Uterus (tissue), 4 donors: ENCODE measurements around the gene COMMD4. TPM values are rescaled to one million over a fixed set of nuclear protein-coding genes. Genes with fewer than 3 reads are reported as not detected.
"Not testable (repeated sequence)": the region's sequence is repeated elsewhere in the genome, so short reads cannot be mapped to it uniquely, and the experiment has no call there.

Experiments used
- DNase-seq, 2 donors: peaks; one replicate each; pipeline ENCODE4 v3.0.0-alpha.2; 2019 to 2020
- H3K27ac ChIP-seq, 2 donors: fragments of 200-600 bp; sonication (generic); 1 replicate in 1 of 2; 2 replicates in 1 of 2; pipeline ENCODE4 v1.5.1; 2016 to 2018
- H3K27me3 ChIP-seq, 2 donors: fragments of 200-600 bp; sonication (generic); one replicate each; pipeline ENCODE4 v1.5.1; 2018 to 2019; ENCODE audit warnings: control low read depth in 1 of 2
- H3K36me3 ChIP-seq, 2 donors: fragments of 200-600 bp; sonication (generic); one replicate each; pipeline ENCODE4 v1.5.1; 2019; ENCODE audit warnings: control low read depth in 1 of 2
- H3K4me1 ChIP-seq, 2 donors: fragments of 200-600 bp; sonication (generic); one replicate each; pipeline ENCODE4 v1.5.1; 2018 to 2019; ENCODE audit warnings: control low read depth in 1 of 2
- H3K4me3 ChIP-seq, 2 donors: fragments of 200-600 bp; sonication (generic); 1 replicate in 1 of 2; 2 replicates in 1 of 2; pipeline ENCODE4 v1.5.1; 2018 to 2019; ENCODE audit warnings: mild to moderate bottlenecking in 1 of 2
- H3K9me3 ChIP-seq, 2 donors: fragments of 200-600 bp; sonication (generic); one replicate each; pipeline ENCODE4 v1.5.1; 2019; ENCODE audit warnings: control low read depth in 1 of 2
- CTCF ChIP-seq, 4 experiments: fragments of 200-600 bp in 2 of 4; fragments of 450-650 bp in 2 of 4; sonication (generic) in 2 of 4; IDR thresholded peaks; one replicate each; pipeline ENCODE4 v1.5.1; 2016 to 2019; ENCODE audit warnings: antibody characterized with exemption in 4 of 4, mild to moderate bottlenecking in 2 of 4, moderate library complexity in 1 of 4
- POLR2A ChIP-seq, 2 donors: fragments of 450-650 bp; IDR thresholded peaks; one replicate each; pipeline ENCODE4 v1.6.1; 2016; ENCODE audit warnings: antibody characterized with exemption in 2 of 2, mild to moderate bottlenecking in 1 of 2, moderate library complexity in 1 of 2
- intact Hi-C: fragments of 100-400 bp; cut with DNase I; formaldehyde crosslinking; loops from one replicate; pipeline ENCODE4 v1.15.1; 2023; ENCODE audit warnings: low total_unique reads
- total RNA-seq, 4 donors: library from RNA; depleted of rRNA in 3 of 4; stranded (reverse); fragments of >200 nt in 3 of 4; gene quantifications; one replicate each; pipeline versions ENCODE4 v1.1.0 to v1.2.4, GENCODE V29; 2014 to 2023
- donor health status: DM: yes; HTN: yes; CAD: no.

Gene COMMD4
- total RNA-seq: 10 to 100 TPM; 29.9 to 53.0 (median 37.9) TPM

GRCh38 chr15:75335705-75336355 lies at the start of gene COMMD4:
Gene COMMD4 (plus strand): TSS chr15:75336063. CDS start chr15:75336090, 27 bp downstream.
- Histone ChIP-seq H3K27ac (peak within 1 kb of the TSS; percentile 54 to 75), H3K4me1 (no peaks in the 10 kb centered on the region), H3K9me3 (no peaks in the 10 kb centered on the region), H3K27me3 (no peaks in the 10 kb centered on the region), H3K4me3 (peak within 1 kb of the TSS; percentile 56 to 60), H3K36me3 (no peaks in the 10 kb centered on the region)
- peak; percentile 95 to 98 for DNase-seq
- intact Hi-C loops: no loop called here
- TF ChIP-seq POLR2A (IDR thresholded peaks at IDR 0.05): peak in 1 of 2 donors; percentile 27
- TF ChIP-seq CTCF (IDR thresholded peaks at IDR 0.05): peak in 2 of 4 experiments; percentile 8 to 20

- H3K27ac ChIP-seq, H3K4me3 ChIP-seq, H3K9me3 ChIP-seq, H3K36me3 ChIP-seq, DNase-seq, H3K4me1 ChIP-seq, intact Hi-C loops, H3K27me3 ChIP-seq: not testable (repeated sequence)
These were observed 42.2 kb upstream of the COMMD4 start for GRCh38 chr15:75293660-75294059.

- DNase-seq, intact Hi-C loops: not testable (repeated sequence)
These were observed 37.1 kb upstream of the COMMD4 start for GRCh38 chr15:75298541-75299310.

GRCh38 chr15:75299311-75299688 lies 36.6 kb upstream of the COMMD4 start:
- H3K4me3 ChIP-seq, H3K4me1 ChIP-seq, H3K9me3 ChIP-seq, H3K27me3 ChIP-seq, H3K36me3 ChIP-seq, H3K27ac ChIP-seq, intact Hi-C loops: not testable (repeated sequence)
- peak; percentile 42 for DNase-seq
- TF ChIP-seq CTCF (IDR thresholded peaks at IDR 0.05): peak in 2 of 4 experiments; percentile 25 to 53

More at GRCh38 chr15:75298541-75299310, 37.1 kb upstream of the COMMD4 start:
- H3K4me3 ChIP-seq, H3K4me1 ChIP-seq, H3K9me3 ChIP-seq, H3K27me3 ChIP-seq, H3K27ac ChIP-seq, H3K36me3 ChIP-seq: not testable (repeated sequence)

GRCh38 chr15:75300026-75300425 lies 35.8 kb upstream of the COMMD4 start:
- H3K9me3 ChIP-seq, H3K4me1 ChIP-seq, H3K36me3 ChIP-seq, intact Hi-C loops, H3K27ac ChIP-seq, H3K27me3 ChIP-seq, H3K4me3 ChIP-seq, DNase-seq: not testable (repeated sequence)

GRCh38 chr15:75302318-75302717 lies 33.5 kb upstream of the COMMD4 start:
- no peaks in the 10 kb centered on the region for H3K27me3 ChIP-seq
- DNase-seq: no peak
- no peak overlapping the region for H3K4me3 ChIP-seq
- TF ChIP-seq CTCF (IDR thresholded peaks at IDR 0.05): no peak
- TF ChIP-seq POLR2A (IDR thresholded peaks at IDR 0.05): no peak
- no peaks in the 10 kb centered on the region for H3K36me3 ChIP-seq
- intact Hi-C loops: no loop called here
- no peaks in the 10 kb centered on the region for H3K4me1 ChIP-seq
- no peaks in the 10 kb centered on the region for H3K9me3 ChIP-seq
- no peak overlapping the region for H3K27ac ChIP-seq

- H3K27me3 ChIP-seq, H3K36me3 ChIP-seq, H3K27ac ChIP-seq, H3K4me1 ChIP-seq, DNase-seq, H3K9me3 ChIP-seq, H3K4me3 ChIP-seq, intact Hi-C loops: not testable (repeated sequence)
These were observed 33.1 kb upstream of the COMMD4 start for GRCh38 chr15:75302753-75303152.
